HCT116 (cell line): ENCODE results near the gene PALM2AKAP2. TPM values are rescaled to one million over a fixed set of nuclear protein-coding genes. Genes with fewer than 3 reads are reported as not detected.

ENCODE experiments used
- ATAC-seq: fragments of 200-7000 bp; cut with Tn5 transposase; 2 replicates; pipeline ENCODE4 v1.9.1; 2020; ENCODE audit warnings: mild to moderate bottlenecking, moderate library complexity
- BruUV-seq: library from RNA; stranded (reverse); fragments of 400-500 nt; replicated peaks from 2 replicates; lab custom pipeline; 2021; lab: Mats Ljungman, UMichigan
- CTCF ChIA-PET: fragments of 300-600 bp; sonication (Branson Sonifier 250); formaldehyde crosslinking; loops from one replicate; lab custom pipeline; 2021; ENCODE audit warnings: antibody characterized with exemption; lab: Charles Lee
- POLR2A ChIA-PET: fragments of 300-600, 350-600 bp; sonication (Branson Sonifier 250); formaldehyde crosslinking; loops from one replicate; lab custom pipeline; 2021; ENCODE audit warnings: antibody characterized with exemption; lab: Charles Lee
- RAD21 ChIA-PET, 2 experiments: fragments of 300-600 bp; sonication (Branson Sonifier 250); formaldehyde crosslinking; loops; one replicate each; lab custom pipeline; 2023; ENCODE audit warnings: low total read pairs in 2 of 2; ENCODE audit not compliant: uncharacterized antibody in 2 of 2, unreplicated experiment in 2 of 2, low non-redundant PET in 1 of 2; lab: Charles Lee
- DNase-seq: peaks from one replicate; pipeline ENCODE4 v3.0.0-alpha.2; 2010; ENCODE audit warnings: low read depth, low spot score
- H2AFZ ChIP-seq: fragments of 200-600 bp; shearing (Covaris generic), sonication (generic); 2 replicates; pipeline ENCODE4 v1.6.1; 2017; ENCODE audit warnings: low read depth, mixed run types, mixed read lengths, antibody characterized with exemption, low read length; ENCODE audit not compliant: poor library complexity, severe bottlenecking
- H3K27ac ChIP-seq: 2 replicates; pipeline ENCODE4 v1.5.1; 2012; ENCODE audit warnings: low read depth, low read length
- H3K27me3 ChIP-seq: fragments of 200-600 bp; sonication (generic); 2 replicates; pipeline ENCODE4 v1.6.1; 2016; ENCODE audit warnings: mixed run types, low read length, mixed read lengths; ENCODE audit not compliant: insufficient read depth
- H3K36me3 ChIP-seq, 2 experiments: fragments of 200-500 bp in 1 of 2; fragments of 200-600 bp in 1 of 2; sonication (Bioruptor generic) in 1 of 2; sonication (generic) in 1 of 2; 2 replicates each; pipeline versions ENCODE4 v1.5.1 to v1.6.1; 2014 to 2016; ENCODE audit warnings: low read length in 2 of 2, inconsistent platforms in 1 of 2, mixed read lengths in 1 of 2, mixed run types in 1 of 2; ENCODE audit not compliant: insufficient read depth in 2 of 2, control insufficient read depth in 1 of 2
- H3K4me1 ChIP-seq, 2 experiments: fragments of 200-600 bp in 1 of 2; sonication (generic) in 1 of 2; 2 replicates each; pipeline versions ENCODE4 v1.5.1 to v1.6.1; 2012 to 2017; ENCODE audit warnings: low read length in 2 of 2, inconsistent platforms in 1 of 2, mild to moderate bottlenecking in 1 of 2, mixed read lengths in 1 of 2, mixed run types in 1 of 2, moderate library complexity in 1 of 2; ENCODE audit not compliant: insufficient read depth in 2 of 2, control insufficient read depth in 1 of 2
- H3K4me2 ChIP-seq: fragments of 200-600 bp; sonication (generic); 2 replicates; pipeline ENCODE4 v1.6.1; 2017; ENCODE audit warnings: mixed run types, low read length, mixed read lengths
- H3K4me3 ChIP-seq, 2 experiments: fragments of 200-600 bp in 1 of 2; sonication (generic) in 1 of 2; replicated peaks in 1 of 2; 2 replicates each; pipeline ENCODE4 v1.5.1; 2011 to 2016; ENCODE audit warnings: low read length in 2 of 2, control low read depth in 1 of 2, low read depth in 1 of 2, mild to moderate bottlenecking in 1 of 2, mixed read lengths in 1 of 2, mixed run types in 1 of 2
- H3K79me2 ChIP-seq: fragments of 200-600 bp; sonication (generic); 2 replicates; pipeline ENCODE4 v1.6.1; 2017; ENCODE audit warnings: mild to moderate bottlenecking, mixed run types, low read length, moderate library complexity, mixed read lengths; ENCODE audit not compliant: insufficient read depth
- H3K9ac ChIP-seq: fragments of 200-600 bp; sonication (generic); 2 replicates; pipeline ENCODE4 v1.6.1; 2016; ENCODE audit warnings: low read length, mixed read lengths
- H3K9me2 ChIP-seq: fragments of 200-600 bp; sonication (generic), shearing (Covaris generic); 2 replicates; pipeline ENCODE4 v1.6.1; 2017; ENCODE audit warnings: mixed run types, mild to moderate bottlenecking, moderate library complexity; ENCODE audit not compliant: insufficient read depth
- H3K9me3 ChIP-seq, 2 experiments: fragments of 200-500 bp in 1 of 2; fragments of 200-600 bp in 1 of 2; sonication (Bioruptor generic) in 1 of 2; sonication (generic) in 1 of 2; 2 replicates each; pipeline ENCODE4 v1.6.1; 2014 to 2017; ENCODE audit warnings: low read length in 2 of 2, mixed read lengths in 2 of 2, inconsistent platforms in 1 of 2, low read depth in 1 of 2, mild to moderate bottlenecking in 1 of 2, mixed run types in 1 of 2, moderate library complexity in 1 of 2; ENCODE audit not compliant: control insufficient read depth in 1 of 2, insufficient read depth in 1 of 2
- H4K20me1 ChIP-seq: fragments of 200-600 bp; sonication (generic), shearing (Covaris generic); 2 replicates; pipeline ENCODE4 v1.6.1; 2017; ENCODE audit warnings: mixed run types, mild to moderate bottlenecking, moderate library complexity; ENCODE audit not compliant: insufficient read depth
- CBX3 ChIP-seq: IDR thresholded peaks from 2 replicates; pipeline ENCODE4 v1.6.1; 2012; ENCODE audit warnings: low read depth
- EGR1 ChIP-seq: IDR thresholded peaks from 2 replicates; pipeline ENCODE4 v1.6.1; 2012; ENCODE audit warnings: low read depth
- ELF1 ChIP-seq: IDR thresholded peaks from 2 replicates; pipeline ENCODE4 v1.6.1; 2012; ENCODE audit warnings: low read depth, borderline replicate concordance
- EZH2phosphoT487 ChIP-seq: fragments of 200-600 bp; IDR thresholded peaks from 2 replicates; pipeline ENCODE4 v1.6.1; 2018; ENCODE audit warnings: antibody characterized with exemption, borderline replicate concordance
- POLR2A ChIP-seq: IDR thresholded peaks from 2 replicates; pipeline ENCODE4 v1.7.0; 2011; ENCODE audit warnings: borderline replicate concordance; ENCODE audit not compliant: insufficient read depth, insufficient read length; ENCODE audit errors: extremely low read depth
- SP1 ChIP-seq: IDR thresholded peaks from 2 replicates; pipeline ENCODE4 v1.6.1; 2012; ENCODE audit warnings: low read depth
- SRF ChIP-seq: IDR thresholded peaks from 2 replicates; pipeline ENCODE4 v1.6.1; 2012; ENCODE audit warnings: low read depth
- YY1 ChIP-seq: IDR thresholded peaks from 2 replicates; pipeline ENCODE4 v1.6.1; 2011; ENCODE audit warnings: low read length, low read depth, moderate library complexity, mild to moderate bottlenecking; ENCODE audit not compliant: insufficient replicate concordance; ENCODE audit errors: extremely low read depth
- ZFX ChIP-seq: fragments of 450-650 bp; IDR thresholded peaks from 2 replicates; pipeline ENCODE4 v1.6.1; 2017
- ZNF274 ChIP-seq: fragments of 200-500 bp; sonication (Bioruptor generic); IDR thresholded peaks from 2 replicates; pipeline ENCODE4 v1.6.1; 2014; ENCODE audit warnings: mild to moderate bottlenecking, low read depth, low read length, inconsistent platforms
- intact Hi-C: fragments of 100-400 bp; cut with micrococcal nuclease; formaldehyde crosslinking; loops from 2 replicates; pipeline ENCODE4 v1.10.0; 2022
- total RNA-seq: library from RNA; stranded (reverse); gene quantifications from one replicate; pipeline ENCODE4 v1.2.1, GENCODE V29; 2021; ENCODE audit not compliant: unreplicated experiment
- TF ChIP-seq, protein P1 (sequence below), 3 experiments: fragments of 200-600 bp in 1 of 3; sonication (generic) in 1 of 3; IDR thresholded peaks in 2 of 3; conservative IDR thresholded peaks in 1 of 3; 2 replicates each; pipeline ENCODE4 v1.5.1; 2012 to 2017; ENCODE audit warnings: low read depth in 2 of 3, low read length in 2 of 3, antibody characterized with exemption in 1 of 3, borderline replicate concordance in 1 of 3, control low read depth in 1 of 3, mild to moderate bottlenecking in 1 of 3, mixed read lengths in 1 of 3, mixed run types in 1 of 3, moderate library complexity in 1 of 3; ENCODE audit not compliant: insufficient read depth in 1 of 3
- TF ChIP-seq, protein P2 (sequence below): IDR thresholded peaks from 2 replicates; pipeline ENCODE4 v1.6.1; 2012
- TF ChIP-seq, protein P3 (sequence below): IDR thresholded peaks from 2 replicates; pipeline ENCODE4 v1.6.1; 2012

The PALM2AKAP2 gene
- total RNA-seq, 1 experiment from 2014 or later, result 0.34 TPM

DNA sequence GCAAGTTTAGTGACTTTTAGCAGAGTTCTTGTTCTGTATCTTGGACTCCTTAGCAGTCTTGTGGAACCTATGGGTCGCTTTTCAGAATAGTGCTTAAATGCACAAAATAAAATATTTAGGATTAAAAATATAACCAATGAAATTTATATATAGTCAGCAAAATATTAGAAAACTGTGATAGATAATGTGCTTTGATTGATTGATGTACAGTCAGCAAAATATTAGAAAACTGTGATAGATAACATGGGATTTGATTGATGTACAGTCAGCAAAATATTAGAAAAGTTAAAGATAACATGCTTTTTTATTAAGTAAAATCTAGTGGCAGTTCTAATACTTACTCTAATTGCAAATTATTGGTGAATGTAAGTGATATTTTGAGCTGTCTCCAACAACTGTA lies 16.1 kb downstream of the PALM2AKAP2 start (continued):
- TF ChIP-seq, protein P1, sequence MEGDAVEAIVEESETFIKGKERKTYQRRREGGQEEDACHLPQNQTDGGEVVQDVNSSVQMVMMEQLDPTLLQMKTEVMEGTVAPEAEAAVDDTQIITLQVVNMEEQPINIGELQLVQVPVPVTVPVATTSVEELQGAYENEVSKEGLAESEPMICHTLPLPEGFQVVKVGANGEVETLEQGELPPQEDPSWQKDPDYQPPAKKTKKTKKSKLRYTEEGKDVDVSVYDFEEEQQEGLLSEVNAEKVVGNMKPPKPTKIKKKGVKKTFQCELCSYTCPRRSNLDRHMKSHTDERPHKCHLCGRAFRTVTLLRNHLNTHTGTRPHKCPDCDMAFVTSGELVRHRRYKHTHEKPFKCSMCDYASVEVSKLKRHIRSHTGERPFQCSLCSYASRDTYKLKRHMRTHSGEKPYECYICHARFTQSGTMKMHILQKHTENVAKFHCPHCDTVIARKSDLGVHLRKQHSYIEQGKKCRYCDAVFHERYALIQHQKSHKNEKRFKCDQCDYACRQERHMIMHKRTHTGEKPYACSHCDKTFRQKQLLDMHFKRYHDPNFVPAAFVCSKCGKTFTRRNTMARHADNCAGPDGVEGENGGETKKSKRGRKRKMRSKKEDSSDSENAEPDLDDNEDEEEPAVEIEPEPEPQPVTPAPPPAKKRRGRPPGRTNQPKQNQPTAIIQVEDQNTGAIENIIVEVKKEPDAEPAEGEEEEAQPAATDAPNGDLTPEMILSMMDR (IDR thresholded peaks at IDR 0.05 in 2 of 3, conservative IDR thresholded peaks at IDR 0.05 in 1 of 3; ENCODE audit: borderline replicate concordance in 1 of 3, insufficient read depth in 1 of 3, low read depth in 2 of 3, low read length in 2 of 3), result no peak
- TF ChIP-seq CBX3, result no peak
- TF ChIP-seq EGR1, result no peak
- TF ChIP-seq, protein P2, sequence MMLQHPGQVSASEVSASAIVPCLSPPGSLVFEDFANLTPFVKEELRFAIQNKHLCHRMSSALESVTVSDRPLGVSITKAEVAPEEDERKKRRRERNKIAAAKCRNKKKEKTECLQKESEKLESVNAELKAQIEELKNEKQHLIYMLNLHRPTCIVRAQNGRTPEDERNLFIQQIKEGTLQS, result no peak
- TF ChIP-seq, protein P3, sequence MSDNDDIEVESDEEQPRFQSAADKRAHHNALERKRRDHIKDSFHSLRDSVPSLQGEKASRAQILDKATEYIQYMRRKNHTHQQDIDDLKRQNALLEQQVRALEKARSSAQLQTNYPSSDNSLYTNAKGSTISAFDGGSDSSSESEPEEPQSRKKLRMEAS, result no peak
- no peak for TF ChIP-seq POLR2A
- TF ChIP-seq SP1, result no peak
- TF ChIP-seq ELF1, result no peak
- TF ChIP-seq ZNF274, result no peak

DNA sequence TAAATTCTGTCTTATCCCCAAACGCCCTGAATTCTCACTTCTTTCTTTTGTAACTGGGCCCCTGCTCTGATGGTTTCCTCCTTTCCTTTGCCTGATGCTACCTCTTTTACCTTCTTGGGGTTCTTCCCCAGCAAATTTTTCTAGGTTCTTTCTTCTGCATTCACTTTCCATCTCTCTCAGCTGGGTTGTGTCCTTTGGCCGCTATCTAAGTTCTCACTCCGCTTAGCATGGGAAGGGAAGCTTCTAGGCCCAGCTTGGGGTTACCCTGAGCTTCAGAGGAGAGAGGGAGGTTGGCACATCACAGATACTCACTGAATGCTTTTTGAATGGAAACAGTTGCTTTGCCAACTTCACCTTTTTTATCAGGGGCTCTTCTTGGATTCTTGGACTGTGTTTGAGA lies 17.0 kb downstream of the PALM2AKAP2 start:
- Histone ChIP-seq H3K27me3 (peaks cover 11% of the 10 kb centered on the region), H3K79me2 (no peaks in the 10 kb centered on the region), H3K9me2 (no peaks in the 10 kb centered on the region), H3K36me3 (no peaks in the 10 kb centered on the region), H3K27ac (no peak overlapping the region), H3K9ac (no peak overlapping the region), H3K9me3 (no peaks in the 10 kb centered on the region), H3K4me1 (no peaks in the 10 kb centered on the region), H3K4me2 (no peak overlapping the region)
- ATAC-seq, result no peak
- POLR2A ChIA-PET, result no interaction called here
- DNase-seq, result no peak
- RAD21 ChIA-PET, result no interaction called here
- no TSS peak for BruUV-seq
- CTCF ChIA-PET, result no interaction called here
- TF ChIP-seq EZH2phosphoT487 (no peak), SRF (no peak), ELF1 (no peak), ZFX (no peak), YY1 (no peak)
- TF ChIP-seq, protein P2, result no peak
- TF ChIP-seq, all 23 proteins: peak for 0
- no peaks in the 10 kb centered on the region for H4K20me1 ChIP-seq
- H3K4me3 ChIP-seq, result no peak overlapping the region
- intact Hi-C loops, result no loop called here
- no peak overlapping the region for H2AFZ ChIP-seq
